ENCODE measurements around the gene CCNE1.

Gene CCNE1

DNA sequence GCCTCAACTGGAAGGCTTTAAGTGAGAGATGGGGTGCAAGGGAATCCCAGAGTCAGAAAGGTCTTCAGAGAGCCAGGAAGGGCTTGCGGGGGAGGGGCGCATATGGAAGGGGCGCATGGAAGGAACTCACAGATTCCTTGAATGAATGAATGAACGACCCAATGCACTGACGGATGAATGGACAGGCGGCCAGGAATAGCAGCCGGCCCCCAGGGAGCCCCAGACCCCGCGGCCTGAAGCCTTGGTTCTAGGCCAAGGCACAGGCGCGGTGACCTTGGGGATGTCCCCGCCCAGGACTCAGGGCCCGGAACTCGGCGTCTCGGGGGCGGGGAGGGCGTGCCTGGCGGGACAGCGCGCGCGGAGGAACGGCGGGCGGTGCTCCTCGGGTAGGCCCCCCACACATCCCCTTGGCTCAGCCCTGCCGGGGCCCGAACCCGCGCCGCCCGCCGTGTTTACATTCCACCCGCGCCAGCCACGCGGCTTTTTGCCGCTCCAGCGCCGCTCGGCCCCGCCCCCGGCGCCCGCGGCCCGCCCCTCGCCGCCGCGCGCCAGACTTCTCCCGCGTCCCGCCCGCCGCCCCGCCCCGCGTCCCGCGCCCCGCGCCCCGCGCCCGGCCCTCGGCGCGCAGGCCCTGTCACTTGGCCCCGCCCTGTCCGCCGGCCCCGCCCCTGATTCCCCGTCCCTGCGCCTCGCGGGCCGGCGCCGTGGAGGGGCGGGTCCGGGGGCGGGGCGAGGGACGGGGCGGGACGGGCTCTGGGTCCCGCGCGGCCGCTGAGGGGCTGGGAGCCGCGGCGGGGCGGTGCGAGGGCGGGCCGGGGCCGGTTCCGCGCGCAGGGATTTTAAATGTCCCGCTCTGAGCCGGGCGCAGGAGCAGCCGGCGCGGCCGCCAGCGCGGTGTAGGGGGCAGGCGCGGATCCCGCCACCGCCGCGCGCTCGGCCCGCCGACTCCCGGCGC lies at the start of gene CCNE1:
Gene CCNE1 (plus strand): TSS at position 867 of the 955 bp plus-strand sequence. CDS start 565 bp downstream, outside the sequence.
- DNase-seq (ENCODE audit: low spot score): peak; percentile 94

DNA sequence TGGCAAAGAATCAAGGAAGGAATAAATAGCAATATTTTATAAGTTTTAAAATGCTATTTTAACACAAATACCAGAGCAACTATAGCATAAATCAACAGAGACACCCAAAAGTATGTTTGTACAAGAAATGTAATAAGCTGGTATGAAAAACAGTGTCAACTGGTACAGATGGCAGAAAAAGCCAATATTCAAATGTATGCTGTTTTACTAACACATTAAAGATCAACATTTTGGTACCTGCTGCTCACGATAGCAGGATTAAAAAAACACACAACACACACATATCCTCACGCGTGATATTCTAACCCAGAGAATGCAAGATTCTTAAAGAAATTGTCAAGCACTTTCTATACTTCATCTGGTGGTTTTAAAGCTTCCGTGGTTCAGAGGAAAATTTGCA lies 48.6 kb upstream of the CCNE1 start:
- no peak for DNase-seq (ENCODE audit: low spot score)

DNA sequence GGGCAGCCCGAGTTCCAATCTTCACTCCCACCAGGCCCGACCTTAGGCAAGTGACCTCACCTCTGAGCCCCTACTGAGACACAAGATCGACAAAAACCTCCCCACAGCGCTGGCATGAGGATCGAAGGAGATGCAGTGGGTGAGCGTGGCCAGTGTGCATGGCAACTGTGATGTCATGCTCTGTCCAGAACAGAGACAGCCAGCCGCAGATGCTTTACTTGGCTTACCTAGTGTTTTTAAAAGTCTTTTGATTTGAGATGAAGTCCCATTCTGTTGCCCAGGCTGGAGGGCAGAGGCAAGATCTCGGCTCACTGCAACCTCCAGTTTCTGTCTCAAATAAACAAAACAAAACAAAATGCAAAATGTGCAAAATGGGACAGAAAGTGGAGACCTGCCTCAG lies 47.4 kb upstream of the CCNE1 start:
- DNase-seq (ENCODE audit: low spot score): no peak

DNA sequence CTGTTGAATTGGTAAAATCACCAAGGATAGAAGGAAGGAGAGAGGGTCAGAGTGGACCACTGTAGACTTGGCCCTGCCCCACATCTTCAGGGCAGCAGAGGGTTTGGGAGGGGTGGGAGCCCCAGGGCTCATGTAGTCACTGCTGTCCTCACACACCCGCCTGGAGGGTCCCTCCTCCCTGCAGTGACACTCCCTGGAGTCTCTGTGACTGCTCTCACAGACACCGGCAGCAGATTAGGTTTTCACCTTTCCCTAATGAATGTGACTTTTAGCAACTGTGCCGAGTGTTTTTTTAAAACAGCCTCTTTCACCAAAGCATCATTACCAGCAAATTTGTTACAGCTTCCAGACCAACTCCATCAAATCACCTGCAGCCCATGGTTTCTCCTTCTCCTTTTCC lies 45.7 kb upstream of the CCNE1 start:
- no peak for DNase-seq (ENCODE audit: low spot score)

DNA sequence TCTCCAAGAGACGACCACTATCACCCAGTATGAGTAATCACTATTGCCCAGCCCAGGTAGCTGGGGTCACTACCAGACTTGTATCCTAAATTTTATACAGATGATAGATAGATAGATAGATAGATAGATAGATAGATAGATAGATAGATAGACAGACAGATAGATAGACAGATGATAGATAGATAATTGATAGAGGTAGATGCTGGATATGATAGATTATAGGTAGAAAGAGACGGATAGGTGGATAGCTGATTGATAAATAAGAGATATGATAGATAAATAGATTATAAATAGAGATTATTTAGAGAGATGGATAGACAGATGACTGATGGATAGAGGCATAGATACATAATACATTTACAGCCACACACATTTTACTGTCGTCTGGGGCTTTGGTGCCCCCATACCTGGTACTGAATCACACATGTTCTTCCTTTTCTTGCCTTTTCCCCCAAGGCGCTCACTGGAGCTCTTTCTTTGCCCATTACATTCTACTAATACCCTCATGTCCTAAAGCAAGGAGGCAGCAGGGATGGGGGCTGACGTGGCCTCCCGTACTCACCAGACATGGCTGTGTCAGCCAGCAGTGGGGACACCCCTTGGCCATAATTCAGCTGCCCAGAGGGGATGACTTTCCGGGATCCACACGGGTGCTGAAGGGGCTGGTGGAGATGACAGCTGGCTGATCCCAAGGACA lies 44.6 kb upstream of the CCNE1 start:
- DNase-seq (ENCODE audit: low spot score): no peak

DNA sequence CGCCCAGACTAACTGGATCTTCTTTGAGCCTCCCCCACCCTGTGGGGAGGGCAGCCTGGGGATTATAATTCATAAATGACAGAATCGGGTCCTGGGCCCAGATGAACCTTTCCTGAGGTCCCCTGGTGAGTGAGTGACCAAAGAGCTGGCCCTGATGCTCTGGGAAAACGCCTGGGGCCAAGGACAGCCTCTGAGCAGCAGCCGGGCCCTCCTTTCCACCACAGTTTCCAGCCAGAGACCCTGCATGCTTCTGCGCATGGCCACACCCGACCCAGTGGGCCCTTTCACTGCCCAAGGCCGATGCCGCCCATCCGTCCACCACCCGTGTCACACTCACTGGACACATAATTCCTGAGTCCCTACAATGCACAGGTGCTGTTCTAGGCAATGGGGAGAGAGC lies 43.6 kb upstream of the CCNE1 start:
- no peak for DNase-seq (ENCODE audit: low spot score)

DNA sequence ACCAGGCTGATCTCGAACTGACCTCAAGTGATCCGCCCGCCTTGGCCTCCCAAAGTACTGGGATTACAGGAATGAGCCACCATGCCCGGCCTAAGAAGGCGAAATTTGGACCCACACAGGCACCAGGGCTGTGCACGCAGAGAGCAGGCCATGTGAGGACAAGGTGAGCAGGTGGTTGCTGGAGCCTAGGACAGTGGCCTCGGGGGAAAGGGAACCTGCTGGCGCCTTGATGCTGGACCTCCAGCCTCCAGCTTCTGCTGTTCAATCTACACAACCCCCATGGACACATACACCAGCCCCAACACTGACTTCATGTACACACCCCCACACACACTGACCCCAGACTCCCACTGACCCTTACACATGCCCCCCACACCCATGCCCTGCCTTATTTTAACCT lies 41.8 kb upstream of the CCNE1 start:
- DNase-seq (ENCODE audit: low spot score): no peak

DNA sequence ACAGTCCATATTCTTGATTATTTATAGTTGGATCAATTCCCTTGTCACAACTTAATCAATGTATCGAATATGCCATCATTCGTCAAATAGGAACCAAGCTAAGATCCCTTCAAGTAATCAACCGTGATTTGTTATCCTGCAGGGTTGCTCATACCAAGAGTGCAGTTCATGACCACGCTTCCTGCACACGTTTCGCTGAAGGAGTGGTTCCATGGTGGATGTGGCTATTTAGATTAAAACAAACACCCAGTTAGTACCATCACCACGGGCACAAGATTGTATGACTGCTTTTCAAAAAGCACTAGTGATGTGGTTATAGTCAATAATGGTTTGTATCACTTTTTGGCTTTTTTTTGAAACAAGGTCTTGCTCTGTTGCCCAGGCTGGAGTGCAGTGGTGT lies 41.1 kb upstream of the CCNE1 start:
- DNase-seq (ENCODE audit: low spot score): no peak

DNA sequence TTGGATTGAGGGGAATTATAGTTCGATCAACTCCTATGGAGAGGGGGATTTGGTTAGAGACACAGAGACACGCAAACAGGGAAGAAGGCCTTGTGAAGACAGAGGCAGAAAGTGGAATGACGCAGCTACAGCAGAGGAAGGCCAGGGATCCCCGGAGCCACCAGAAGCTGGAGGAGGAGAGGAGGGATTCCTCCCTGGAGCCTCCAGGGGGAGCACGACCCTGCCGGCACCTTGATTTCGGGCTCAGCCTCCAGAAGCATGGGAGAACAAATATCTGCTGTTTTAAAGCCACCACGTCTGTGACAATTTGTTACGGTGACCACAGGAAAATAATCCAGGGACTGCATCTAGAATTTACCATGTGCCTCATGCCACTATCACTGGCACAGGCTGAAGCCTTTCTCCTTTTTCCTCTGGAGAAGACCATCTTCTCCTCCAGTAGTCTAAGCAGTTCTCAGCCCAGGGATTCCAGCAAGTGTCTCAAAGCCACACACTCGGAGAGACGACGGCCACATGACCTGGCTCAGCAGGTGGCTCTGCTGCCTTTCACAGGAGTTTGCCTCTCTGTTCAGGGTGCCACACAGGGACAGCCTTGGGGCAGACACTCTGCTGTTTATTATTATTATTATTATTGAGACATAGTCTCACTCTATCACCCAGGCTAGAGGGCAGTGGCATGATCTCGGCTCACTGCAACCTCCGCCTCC lies 39.9 kb upstream of the CCNE1 start:
- DNase-seq (ENCODE audit: low spot score): peak; percentile 14

DNA sequence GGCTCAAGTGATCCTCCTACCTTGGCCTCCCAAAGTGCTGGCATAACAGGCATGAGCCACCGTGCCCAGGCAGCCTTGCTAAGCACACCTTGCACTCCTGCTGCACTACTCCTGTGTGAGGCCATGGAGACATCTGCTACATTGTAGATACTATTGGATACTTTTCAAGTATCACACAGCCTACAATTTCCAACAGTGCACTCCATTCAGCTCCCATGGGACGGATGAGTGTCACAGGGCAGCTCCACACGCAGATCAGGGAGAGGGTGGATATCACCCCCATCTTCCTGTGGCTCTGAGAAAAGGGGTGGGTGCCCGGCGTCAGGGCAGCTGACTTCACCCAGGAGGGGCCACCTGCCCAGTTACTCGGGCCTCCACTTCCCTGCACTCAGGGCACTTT lies 39.1 kb upstream of the CCNE1 start:
- no peak for DNase-seq (ENCODE audit: low spot score)

DNA sequence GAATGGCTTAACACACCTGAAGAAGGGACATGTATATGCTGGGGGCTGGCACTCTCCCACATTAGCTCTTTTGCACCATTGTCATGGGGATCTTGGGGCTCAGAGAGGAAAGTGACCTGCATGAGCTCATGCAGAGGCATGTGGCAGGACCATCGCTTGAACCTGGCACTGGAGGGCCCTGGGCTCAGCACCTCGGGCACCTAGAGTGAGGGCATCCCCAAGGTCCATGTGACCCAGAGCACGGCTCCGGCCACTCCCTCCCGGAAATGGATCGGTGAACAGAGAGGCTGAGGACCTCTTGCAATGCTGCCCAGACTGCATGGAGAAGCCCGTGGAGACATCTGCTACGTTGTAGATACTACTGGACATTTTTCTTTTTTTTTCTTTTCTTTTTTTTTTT lies 38.6 kb upstream of the CCNE1 start:
- no peak for DNase-seq (ENCODE audit: low spot score)

DNA sequence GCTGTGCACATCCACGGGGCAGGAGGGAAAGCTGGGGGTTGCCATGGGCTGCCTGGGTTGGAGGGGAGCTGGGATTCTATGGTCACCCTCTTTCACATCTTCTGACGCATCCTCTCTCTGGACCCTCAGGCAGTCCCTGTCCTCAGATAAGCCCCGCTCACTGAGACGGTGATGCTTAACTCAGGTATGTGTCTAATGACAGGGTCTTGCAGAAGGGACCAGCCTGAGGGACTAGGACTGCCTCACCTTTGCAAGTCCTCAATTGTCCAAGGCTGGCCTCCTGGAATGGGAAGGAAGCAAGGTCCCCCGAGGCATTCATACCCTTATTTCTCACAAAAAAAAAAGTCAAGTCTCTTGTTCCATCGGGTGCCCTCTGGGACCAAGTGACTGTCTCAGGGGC lies 37.7 kb upstream of the CCNE1 start:
- no peak for DNase-seq (ENCODE audit: low spot score)

DNA sequence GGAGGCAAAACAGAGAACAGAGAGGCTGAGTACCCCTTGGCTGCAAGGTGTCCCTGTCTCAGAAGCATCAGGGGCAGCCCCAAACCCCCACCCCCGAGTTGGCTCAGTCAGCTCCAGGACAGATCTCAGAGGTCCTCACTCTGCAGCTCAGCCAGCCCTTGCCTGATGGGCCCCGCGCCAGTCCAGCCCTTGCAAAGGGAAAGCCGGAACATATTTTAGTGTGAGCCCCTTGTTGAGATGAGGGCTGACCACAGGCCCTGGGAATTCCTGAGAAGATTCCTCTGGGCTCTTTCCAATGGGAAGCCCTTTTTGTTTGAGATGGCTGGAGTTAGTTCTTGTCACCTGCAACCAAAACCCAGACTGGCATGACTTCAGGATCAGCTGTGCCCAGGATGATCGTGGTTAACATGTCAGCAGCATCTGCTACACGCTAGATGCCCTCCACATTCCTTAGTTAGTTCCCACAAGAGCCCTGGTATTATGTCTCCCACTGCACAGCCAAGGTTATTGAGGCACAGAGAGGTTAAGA lies 33.9 kb upstream of the CCNE1 start:
- no peak for DNase-seq (ENCODE audit: low spot score)

DNA sequence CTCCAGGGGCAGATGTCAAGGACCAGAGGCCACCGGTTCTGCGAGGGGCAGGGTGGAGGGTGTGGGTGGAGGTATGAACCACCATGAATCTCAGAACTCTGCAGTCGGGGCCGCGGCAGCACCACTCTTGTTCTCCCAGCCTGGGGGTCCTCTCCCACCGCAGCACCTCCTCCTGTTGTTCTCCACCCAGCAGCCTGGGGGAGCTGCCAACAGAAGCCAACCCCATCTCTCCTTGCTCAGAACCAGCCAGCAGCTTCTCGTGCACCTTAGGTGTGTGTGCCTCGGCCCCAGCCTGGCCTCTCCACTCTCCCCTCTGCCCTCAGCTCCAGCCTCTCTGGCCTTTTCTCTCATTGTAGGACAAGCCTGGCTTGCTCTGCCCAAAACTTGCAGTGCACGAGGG lies 31.9 kb upstream of the CCNE1 start:
- no peak for DNase-seq (ENCODE audit: low spot score)

DNA sequence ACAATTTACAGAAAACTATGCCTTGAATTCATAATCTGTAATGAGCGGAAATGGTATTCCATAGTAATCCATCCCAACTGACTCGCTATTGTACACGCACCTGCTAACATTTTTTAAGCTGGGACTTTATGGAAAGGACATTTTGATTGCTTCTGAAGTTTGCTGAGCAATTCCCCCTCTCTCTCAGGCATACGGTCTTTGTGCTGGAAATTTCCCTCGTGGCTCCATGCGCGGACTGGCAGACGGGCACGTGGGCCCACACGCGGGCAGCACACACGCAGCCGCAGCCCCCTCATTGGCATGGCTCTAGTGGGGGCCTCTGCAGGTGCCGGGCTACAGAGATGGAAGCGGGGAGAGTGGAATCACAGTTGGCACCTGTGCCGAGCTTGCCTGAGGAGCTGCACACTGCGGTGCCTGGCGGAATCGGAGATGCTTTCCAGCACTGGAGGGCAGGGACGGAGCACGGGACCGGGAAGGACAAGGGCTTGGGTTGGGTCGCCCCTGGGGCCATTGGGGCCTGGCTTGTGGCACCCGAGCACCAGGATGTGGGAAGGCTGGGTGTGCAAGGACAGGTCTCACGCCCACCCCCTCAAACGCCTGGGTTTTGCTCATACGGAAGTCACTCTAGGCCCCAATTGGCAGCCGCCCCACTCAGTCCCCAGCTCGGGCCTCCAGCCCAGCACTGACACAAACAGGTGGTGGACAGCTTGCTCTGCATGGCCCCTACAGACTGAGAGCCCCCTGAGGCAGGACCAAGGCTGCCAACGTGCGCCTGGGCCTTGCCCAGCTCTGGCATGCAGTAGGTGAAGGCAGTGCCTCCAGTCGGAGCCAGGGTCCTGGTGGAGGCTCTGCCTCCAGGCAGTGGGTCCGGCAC lies 30.2 kb upstream of the CCNE1 start:
- no peak for DNase-seq (ENCODE audit: low spot score)

DNA sequence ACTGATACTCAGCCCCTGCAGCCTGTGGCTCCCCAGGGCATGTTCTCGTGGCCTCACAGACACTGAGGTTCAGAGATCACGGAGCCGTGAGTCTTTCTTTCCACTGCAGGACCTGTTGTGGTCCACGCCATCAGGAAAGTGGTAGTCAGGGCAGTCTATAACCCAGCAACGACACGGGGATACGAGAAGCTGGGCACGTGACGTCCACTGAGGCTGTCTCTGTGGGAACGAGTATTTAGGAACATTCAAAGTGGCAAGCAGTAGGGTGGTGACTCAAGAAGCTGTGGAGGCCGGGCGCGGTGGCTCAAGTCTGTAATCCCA lies 29.6 kb upstream of the CCNE1 start:
- DNase-seq (ENCODE audit: low spot score): no peak

DNA sequence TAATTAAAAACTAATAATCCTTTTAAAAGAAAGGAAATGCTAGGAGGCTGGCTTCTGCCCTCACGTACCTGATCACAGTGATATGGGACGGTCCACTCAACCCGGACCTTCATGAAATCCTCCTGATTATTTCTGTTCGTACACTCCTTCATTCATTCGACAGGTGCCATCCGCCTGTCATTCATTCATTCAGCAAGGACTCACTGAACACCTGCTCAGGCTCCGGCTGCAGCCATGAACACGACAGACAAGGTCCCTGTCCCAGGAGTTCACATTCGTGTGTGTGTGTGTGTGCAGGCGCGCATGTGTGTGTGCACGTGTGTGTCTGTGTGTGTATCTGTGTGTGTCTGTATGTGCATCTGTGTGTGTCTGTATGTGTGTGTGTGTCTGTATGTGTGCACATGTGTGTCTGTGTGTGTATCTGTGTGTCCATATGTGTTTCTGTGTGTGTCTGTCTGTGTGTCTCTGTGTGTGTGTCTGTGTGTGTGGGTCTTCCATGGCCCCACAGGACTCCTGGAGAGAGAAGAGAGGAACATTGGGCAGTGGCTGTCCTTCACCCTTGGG lies 28.1 kb upstream of the CCNE1 start:
- DNase-seq (ENCODE audit: low spot score): no peak

DNA sequence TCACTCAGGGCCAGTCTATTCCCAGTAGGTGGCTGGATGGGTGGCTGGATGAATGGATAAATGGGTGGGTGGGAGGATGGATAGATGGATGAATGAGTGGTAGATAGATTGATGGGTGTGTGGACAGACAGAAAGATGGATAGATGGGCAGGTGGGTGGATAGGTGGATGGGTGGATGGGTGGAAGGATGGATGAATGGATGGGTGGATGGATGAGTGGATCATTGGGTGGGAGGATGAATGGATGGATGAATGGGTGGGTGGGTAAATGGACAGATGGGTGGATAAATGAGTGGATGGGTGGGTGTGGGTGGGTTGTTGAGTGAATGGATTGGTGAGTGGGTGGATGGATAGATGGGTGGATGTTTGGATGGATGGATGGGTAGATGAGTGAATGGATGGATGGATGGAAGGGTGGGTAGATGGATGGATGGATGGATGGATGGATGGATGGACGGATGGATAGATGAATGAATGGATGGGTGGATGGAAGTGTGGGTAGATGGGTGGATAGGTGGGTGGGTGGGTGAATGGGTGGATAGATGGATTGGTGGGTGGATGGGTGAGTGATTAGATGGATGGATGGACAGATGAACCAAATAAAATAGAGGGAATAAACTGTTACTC lies 27.1 kb upstream of the CCNE1 start:
- no peak for DNase-seq (ENCODE audit: low spot score)

DNA sequence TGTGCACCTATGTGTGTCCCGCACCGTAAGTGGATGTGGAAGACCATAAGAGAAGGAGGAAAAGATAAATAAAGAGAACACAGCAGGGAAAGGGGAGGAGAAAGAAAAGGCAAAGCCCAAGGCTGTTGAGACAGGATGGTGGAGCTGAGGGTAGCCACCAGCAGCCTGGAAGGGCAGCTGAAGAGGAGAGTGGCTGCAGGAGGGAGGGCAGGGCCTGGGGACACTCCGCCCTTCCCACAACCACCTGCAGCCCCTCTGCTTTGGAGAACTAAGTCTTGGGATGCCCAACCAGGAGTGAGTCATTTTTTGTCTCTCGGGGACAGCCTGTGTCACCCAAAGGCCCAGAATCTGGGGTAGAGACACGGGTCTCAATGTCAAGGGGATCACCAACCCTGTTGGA lies 26.4 kb upstream of the CCNE1 start:
- DNase-seq (ENCODE audit: low spot score): no peak

DNA sequence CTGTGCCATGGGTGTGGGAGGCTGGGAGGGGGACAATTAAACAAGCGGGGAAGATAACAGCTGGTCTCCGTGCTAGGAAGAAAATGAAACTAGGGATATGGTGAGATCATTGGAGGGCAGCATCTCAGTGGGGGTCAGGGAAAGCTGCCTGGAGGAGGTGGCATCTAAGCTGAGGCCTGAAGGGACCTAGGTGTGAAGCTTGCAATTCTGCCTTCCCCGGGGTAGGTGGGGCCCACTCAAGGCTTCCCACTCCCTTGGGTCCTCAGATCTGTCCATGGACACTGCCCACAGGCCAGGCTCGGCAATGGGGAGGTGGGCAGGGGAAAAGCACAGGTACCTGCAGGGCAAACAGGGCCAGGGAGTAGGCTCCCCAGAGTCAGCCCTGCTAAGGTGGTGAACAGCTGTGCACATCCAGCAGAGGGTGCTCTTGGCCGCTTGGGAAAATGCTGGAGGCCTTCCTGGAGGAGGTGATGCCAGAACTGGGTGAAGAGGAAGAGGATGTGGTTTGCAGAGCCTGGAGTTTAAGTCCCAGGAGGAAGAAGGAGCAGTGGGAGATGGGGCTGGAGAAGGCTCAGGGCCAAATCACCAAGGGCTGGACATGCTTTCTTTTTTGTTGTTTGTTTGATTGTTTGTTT lies 25.7 kb upstream of the CCNE1 start:
- DNase-seq (ENCODE audit: low spot score): no peak
